ENCODE results near the gene KLHL6. TPM values are rescaled to one million over a fixed set of nuclear protein-coding genes. Genes with fewer than 3 reads are reported as not detected.
"Not testable (repeated sequence)": the region's sequence is repeated elsewhere in the genome, so short reads cannot be mapped to it uniquely, and the experiment has no call there.

The KLHL6 gene
- total RNA-seq, 6 donors from 2014 or later, result 15.2 to 77.5 (median 25.6) TPM

DNA sequence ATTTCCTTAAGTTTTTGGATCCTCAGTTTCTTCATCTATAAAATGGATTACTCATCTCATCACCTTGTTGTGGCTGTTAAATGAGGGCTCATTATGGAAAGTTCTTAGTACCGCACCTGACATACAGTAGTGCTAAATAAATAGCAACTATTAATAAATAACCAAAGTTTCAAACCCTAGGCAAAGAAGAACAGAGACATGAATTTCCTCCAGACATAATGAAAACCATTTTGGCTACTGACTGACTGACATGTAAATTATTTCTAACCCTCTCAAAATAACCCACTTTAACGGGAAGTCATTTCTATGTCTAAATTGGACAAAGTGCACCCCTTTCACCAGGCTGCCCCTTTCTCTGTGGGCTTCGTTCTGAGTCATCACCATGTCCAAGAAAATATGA is 17.4 kb upstream of the KLHL6 start:
- H3K4me3 ChIP-seq, result no peak overlapping the region
- WGBS, 2 donors, result 88 to 97% methylated on average over 3 of the region's 3 CpGs
- no peaks in the 10 kb centered on the region for H3K36me3 ChIP-seq
- no peak for TF ChIP-seq POLR2A (IDR thresholded peaks at IDR 0.05)
- TF ChIP-seq POLR2AphosphoS5 (IDR thresholded peaks at IDR 0.05), result no peak
- TF ChIP-seq, protein P1, sequence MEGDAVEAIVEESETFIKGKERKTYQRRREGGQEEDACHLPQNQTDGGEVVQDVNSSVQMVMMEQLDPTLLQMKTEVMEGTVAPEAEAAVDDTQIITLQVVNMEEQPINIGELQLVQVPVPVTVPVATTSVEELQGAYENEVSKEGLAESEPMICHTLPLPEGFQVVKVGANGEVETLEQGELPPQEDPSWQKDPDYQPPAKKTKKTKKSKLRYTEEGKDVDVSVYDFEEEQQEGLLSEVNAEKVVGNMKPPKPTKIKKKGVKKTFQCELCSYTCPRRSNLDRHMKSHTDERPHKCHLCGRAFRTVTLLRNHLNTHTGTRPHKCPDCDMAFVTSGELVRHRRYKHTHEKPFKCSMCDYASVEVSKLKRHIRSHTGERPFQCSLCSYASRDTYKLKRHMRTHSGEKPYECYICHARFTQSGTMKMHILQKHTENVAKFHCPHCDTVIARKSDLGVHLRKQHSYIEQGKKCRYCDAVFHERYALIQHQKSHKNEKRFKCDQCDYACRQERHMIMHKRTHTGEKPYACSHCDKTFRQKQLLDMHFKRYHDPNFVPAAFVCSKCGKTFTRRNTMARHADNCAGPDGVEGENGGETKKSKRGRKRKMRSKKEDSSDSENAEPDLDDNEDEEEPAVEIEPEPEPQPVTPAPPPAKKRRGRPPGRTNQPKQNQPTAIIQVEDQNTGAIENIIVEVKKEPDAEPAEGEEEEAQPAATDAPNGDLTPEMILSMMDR (IDR thresholded peaks at IDR 0.05), result no peak
- no peak for TF ChIP-seq EP300 (IDR thresholded peaks at IDR 0.05)
- DNase-seq, result no peak
- no peaks in the 10 kb centered on the region for H3K27me3 ChIP-seq
- H3K27ac ChIP-seq, result no peak overlapping the region
- ATAC-seq (ENCODE audit: low FRiP score in 2 of 2), result no peak
- no peaks in the 10 kb centered on the region for H3K9me3 ChIP-seq
- H3K4me1 ChIP-seq, result peaks cover 0 to 3% (median 0%) of the 10 kb centered on the region in 4 donors

DNA sequence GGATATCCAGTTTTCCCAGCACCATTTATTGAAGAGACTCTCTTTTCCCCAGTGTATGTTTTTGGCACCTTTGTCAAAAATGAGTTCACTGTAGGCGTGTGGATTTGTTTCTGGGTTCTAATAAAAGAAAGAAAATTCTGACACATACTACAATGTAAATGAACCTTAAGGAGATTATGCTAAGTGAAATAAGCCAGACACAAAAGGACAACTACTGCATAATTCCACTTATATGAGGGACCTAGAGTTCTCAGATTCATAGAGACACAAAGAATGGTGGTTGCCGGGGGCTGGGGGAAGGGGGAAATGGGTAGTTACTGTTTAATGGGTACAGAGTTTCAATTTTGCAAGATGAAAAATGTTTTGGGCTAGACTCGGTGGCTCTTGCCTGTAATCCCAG is 14.7 kb upstream of the KLHL6 start:
- DNase-seq; H3K36me3 ChIP-seq; H3K4me3 ChIP-seq; H3K9me3 ChIP-seq; H3K27ac ChIP-seq; H3K27me3 ChIP-seq; H3K4me1 ChIP-seq; ATAC-seq (ENCODE audit: low FRiP score in 2 of 2): not testable (repeated sequence)
- 94% methylated on average over 3 of the region's 3 CpGs for WGBS, 2 donors

DNA sequence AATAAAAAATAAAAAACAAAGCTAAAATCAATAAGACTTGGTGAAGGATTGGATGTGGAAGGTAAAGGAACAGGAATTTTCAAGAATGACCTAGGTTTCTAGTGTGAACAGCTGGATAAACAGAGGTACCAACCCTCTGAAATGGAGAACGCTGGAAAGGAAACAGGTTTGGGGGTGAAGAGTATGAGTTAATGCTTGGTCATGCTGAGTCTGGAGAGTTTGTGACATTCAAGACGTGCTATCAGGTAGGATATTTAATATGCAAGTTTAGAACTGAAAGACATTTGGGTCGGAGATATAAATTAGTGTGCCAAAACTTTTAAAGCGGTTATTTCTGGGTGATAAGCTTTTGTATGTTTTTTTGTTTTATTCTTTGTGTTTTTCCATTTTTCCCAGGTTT is 11.4 kb upstream of the KLHL6 start:
- H3K9me3 ChIP-seq, result no peaks in the 10 kb centered on the region
- no peaks in the 10 kb centered on the region for H3K27me3 ChIP-seq
- TF ChIP-seq POLR2A (IDR thresholded peaks at IDR 0.05), result no peak
- TF ChIP-seq, protein P1 (IDR thresholded peaks at IDR 0.05), result no peak
- peaks cover 0 to 17% (median 8%) of the 10 kb centered on the region in 4 donors for H3K4me1 ChIP-seq
- H3K27ac ChIP-seq, result no peak overlapping the region
- H3K36me3 ChIP-seq, result no peaks in the 10 kb centered on the region
- no peak overlapping the region for H3K4me3 ChIP-seq
- DNase-seq, result no peak
- no peak for ATAC-seq (ENCODE audit: low FRiP score in 2 of 2)
- WGBS, 2 donors, result 81 to 86% methylated on average over 4 of the region's 4 CpGs

DNA sequence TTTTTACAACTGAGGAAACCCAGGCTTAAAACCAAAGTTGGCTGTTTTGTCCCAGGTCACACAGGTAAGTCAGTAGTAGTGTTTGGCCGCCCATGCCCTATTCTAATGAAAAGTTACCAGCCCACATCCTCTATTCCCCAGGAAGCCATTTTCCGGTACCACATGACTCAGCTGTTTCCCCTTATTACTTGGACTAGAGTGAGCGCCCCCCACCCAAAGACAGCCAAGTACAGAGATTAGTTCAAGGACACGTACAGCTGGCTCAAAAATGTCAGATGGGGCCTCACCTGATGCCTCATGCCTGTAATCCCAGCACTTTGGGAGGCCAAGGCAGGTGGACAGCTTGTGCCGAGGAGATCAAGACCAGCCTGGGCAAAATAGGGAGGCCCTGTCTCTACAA is 8.5 kb upstream of the KLHL6 start:
- no peak overlapping the region for H3K27ac ChIP-seq
- DNase-seq (no peak), ATAC-seq (ENCODE audit: low FRiP score in 2 of 2) (no peak)
- H3K36me3 ChIP-seq, result no peaks in the 10 kb centered on the region
- 60% methylated on average over 5 of the region's 5 CpGs for WGBS, 2 donors
- no peaks in the 10 kb centered on the region for H3K9me3 ChIP-seq
- H3K4me3 ChIP-seq, result no peak overlapping the region
- H3K4me1 ChIP-seq, result peaks cover 0 to 21% (median 11%) of the 10 kb centered on the region in 4 donors
- no peak for TF ChIP-seq POLR2A (IDR thresholded peaks at IDR 0.05)
- no peak for TF ChIP-seq POLR2AphosphoS5 (IDR thresholded peaks at IDR 0.05)
- TF ChIP-seq, protein P1 (IDR thresholded peaks at IDR 0.05), result no peak
- no peak for TF ChIP-seq EP300 (IDR thresholded peaks at IDR 0.05)
- no peaks in the 10 kb centered on the region for H3K27me3 ChIP-seq

DNA sequence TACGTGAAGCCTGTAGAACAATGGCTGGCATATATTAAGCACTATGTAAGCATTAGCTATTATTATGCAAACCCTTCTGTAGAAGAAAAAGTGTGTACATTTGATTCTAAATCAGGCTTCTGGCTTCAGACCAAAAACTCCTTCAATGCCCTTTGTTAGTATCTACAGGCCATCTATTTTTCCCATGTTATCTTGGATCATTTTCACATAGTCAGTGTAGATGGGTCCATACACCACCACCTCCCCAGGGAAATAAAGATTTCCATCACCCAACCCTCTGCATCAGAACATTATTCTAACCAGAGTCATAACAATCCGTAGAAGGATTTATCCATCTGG is 8.0 kb upstream of the KLHL6 start:
- H3K27ac ChIP-seq, result no peak overlapping the region
- WGBS, 2 donors, result 65 to 71% methylated on average over 2 of the region's 2 CpGs

More for the DNA sequence above, 8.0 kb upstream of the KLHL6 start:
- Histone ChIP-seq H3K4me3 (no peak overlapping the region), H3K36me3 (no peaks in the 10 kb centered on the region), H3K9me3 (no peaks in the 10 kb centered on the region), H3K4me1 (peaks cover 0 to 21% (median 11%) of the 10 kb centered on the region in 4 donors), H3K27me3 (no peaks in the 10 kb centered on the region)
- no peak for ATAC-seq (ENCODE audit: low FRiP score in 2 of 2)
- DNase-seq, result no peak
- TF ChIP-seq POLR2AphosphoS5 (IDR thresholded peaks at IDR 0.05) (no peak), POLR2A (IDR thresholded peaks at IDR 0.05) (no peak), EP300 (IDR thresholded peaks at IDR 0.05) (no peak)
- TF ChIP-seq, protein P1 (IDR thresholded peaks at IDR 0.05), result no peak

All from upper lobe of left lung (tissue), 6 donors.